Measurements from ENCODE around the gene SRCIN1. TPM values are rescaled to one million over a fixed set of nuclear protein-coding genes. Genes with fewer than 3 reads are reported as not detected.
"Not testable (repeated sequence)": the region's sequence is repeated elsewhere in the genome, so short reads cannot be mapped to it uniquely, and the experiment has no call there.

The SRCIN1 gene
- total and polyA plus RNA-seq, 2 experiments from 2014 or later: 2.3 to 10.8 TPM

GRCh38 chr17:38625482-38625881, 19.7 kb upstream of the SRCIN1 start:
- H3K36me3 ChIP-seq: no peaks in the 10 kb centered on the region
- no peak overlapping the region for H3K27ac ChIP-seq
- no peak for TF ChIP-seq CTCF (IDR thresholded peaks at IDR 0.05; ENCODE audit: low read depth, low read length)
- no peaks in the 10 kb centered on the region for H3K4me1 ChIP-seq (ENCODE audit: low read depth)
- no peak overlapping the region for H3K4me3 ChIP-seq
- no peaks in the 10 kb centered on the region for H3K9me3 ChIP-seq (ENCODE audit: low read depth)
- DNase-seq (ENCODE audit: low read depth in 1 of 2, low spot score in 1 of 2): no peak
- H3K27me3 ChIP-seq: no peaks in the 10 kb centered on the region

- H3K36me3 ChIP-seq; H3K27me3 ChIP-seq; H3K4me3 ChIP-seq; DNase-seq (ENCODE audit: low read depth in 1 of 2, low spot score in 1 of 2); H3K9me3 ChIP-seq (ENCODE audit: low read depth); H3K4me1 ChIP-seq (ENCODE audit: low read depth); H3K27ac ChIP-seq: not testable (repeated sequence)
Observed at GRCh38 chr17:38624782-38625355, 19.1 kb upstream of the SRCIN1 start.

- H3K36me3 ChIP-seq: no peaks in the 10 kb centered on the region
- no peak for TF ChIP-seq CTCF (IDR thresholded peaks at IDR 0.05; ENCODE audit: low read depth, low read length)
- DNase-seq (ENCODE audit: low read depth in 1 of 2, low spot score in 1 of 2): no peak
- no peaks in the 10 kb centered on the region for H3K9me3 ChIP-seq (ENCODE audit: low read depth)
- no peak overlapping the region for H3K4me3 ChIP-seq
- H3K27ac ChIP-seq: no peak overlapping the region
- no peaks in the 10 kb centered on the region for H3K27me3 ChIP-seq
- H3K4me1 ChIP-seq (ENCODE audit: low read depth): no peaks in the 10 kb centered on the region
Observed at GRCh38 chr17:38621538-38621937, 15.8 kb upstream of the SRCIN1 start.

- Histone ChIP-seq H3K27ac (no peak overlapping the region), H3K4me1 (ENCODE audit: low read depth) (no peaks in the 10 kb centered on the region), H3K27me3 (no peaks in the 10 kb centered on the region), H3K36me3 (no peaks in the 10 kb centered on the region), H3K9me3 (ENCODE audit: low read depth) (no peaks in the 10 kb centered on the region), H3K4me3 (no peak overlapping the region)
- TF ChIP-seq CTCF (IDR thresholded peaks at IDR 0.05; ENCODE audit: low read depth, low read length): no peak
- DNase-seq (ENCODE audit: low read depth in 1 of 2, low spot score in 1 of 2): no peak
Observed at GRCh38 chr17:38620551-38621277, 15.0 kb upstream of the SRCIN1 start.

- no peak overlapping the region for H3K4me3 ChIP-seq
- no peak overlapping the region for H3K27ac ChIP-seq
- no peak for TF ChIP-seq CTCF (IDR thresholded peaks at IDR 0.05; ENCODE audit: low read depth, low read length)
- no peaks in the 10 kb centered on the region for H3K4me1 ChIP-seq (ENCODE audit: low read depth)
- no peaks in the 10 kb centered on the region for H3K36me3 ChIP-seq
- H3K9me3 ChIP-seq (ENCODE audit: low read depth): no peaks in the 10 kb centered on the region
- no peak for DNase-seq (ENCODE audit: low read depth in 1 of 2, low spot score in 1 of 2)
- H3K27me3 ChIP-seq: no peaks in the 10 kb centered on the region
Observed at GRCh38 chr17:38619937-38620550, 14.3 kb upstream of the SRCIN1 start.

- no peaks in the 10 kb centered on the region for H3K4me1 ChIP-seq (ENCODE audit: low read depth)
- H3K4me3 ChIP-seq: no peak overlapping the region
- no peak for DNase-seq (ENCODE audit: low read depth in 1 of 2, low spot score in 1 of 2)
- no peaks in the 10 kb centered on the region for H3K27me3 ChIP-seq
- H3K27ac ChIP-seq: no peak overlapping the region
- H3K36me3 ChIP-seq: no peaks in the 10 kb centered on the region
- H3K9me3 ChIP-seq (ENCODE audit: low read depth): no peaks in the 10 kb centered on the region
- TF ChIP-seq CTCF (IDR thresholded peaks at IDR 0.05; ENCODE audit: low read depth, low read length): no peak
Observed at GRCh38 chr17:38619451-38619795, 13.7 kb upstream of the SRCIN1 start.
